Measurements from ENCODE around the gene DDHD1. TPM values are rescaled to one million over a fixed set of nuclear protein-coding genes. Genes with fewer than 3 reads are reported as not detected.
A peak's percentile ranks its signal among the peaks of the same experiment; 100 is the strongest.

Gene DDHD1
- total RNA-seq, 1 experiment from 2014 or later: 15.7 TPM

DNA sequence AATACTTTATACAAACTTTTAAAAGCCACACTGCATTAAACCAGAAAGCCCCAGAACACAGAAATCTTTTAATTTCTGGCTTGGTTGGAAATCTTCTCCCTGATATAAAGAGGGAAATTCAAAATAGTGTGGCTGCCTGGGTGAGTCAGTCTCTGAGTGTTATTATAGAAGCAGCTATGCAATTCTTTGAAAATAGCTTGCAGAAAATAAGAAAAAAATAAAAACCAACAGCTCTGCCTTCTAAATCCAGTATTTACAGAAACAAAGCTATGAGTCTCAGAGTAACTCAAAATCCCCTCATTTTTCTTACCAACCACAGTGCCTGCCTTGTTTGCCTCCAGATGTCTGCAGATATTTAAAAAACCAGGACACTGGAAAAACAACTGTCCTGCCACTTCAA, 133.7 kb downstream of the DDHD1 start:
- Mint-ChIP-seq H3K9me3 (peaks cover 4 to 9% of the 10 kb centered on the region in 2 experiments; a peak in 4 of 5 replicates), H3K4me1 (peaks cover 40 to 44% of the 10 kb centered on the region in 2 experiments), H3K27me3 (ENCODE audit: low read depth) (no peaks in the 10 kb centered on the region), H3K36me3 (ENCODE audit: insufficient read depth in 1 of 3, low read depth in 3 of 3) (peaks cover 0 to 21% (median 0%) of the 10 kb centered on the region in 3 experiments; a peak in 3 of 7 replicates), H3K4me3 (no peak overlapping the region), H3K27ac (peak overlapping the region in 2 of 3 experiments; percentile 92 to 93; a peak in 3 of 7 replicates)
- H3K18ac ChIP-seq (ENCODE audit: insufficient read length, low read depth, low read length): no peak overlapping the region
- H3K9ac ChIP-seq (ENCODE audit: extremely low read depth, insufficient read length, low read length): no peak overlapping the region
- no peak overlapping the region for H3K56ac ChIP-seq (ENCODE audit: insufficient read length, low read depth, low read length)
- no peaks in the 10 kb centered on the region for H3K27me3 ChIP-seq (ENCODE audit: insufficient read depth, low read length)
- H3K4me2 ChIP-seq (ENCODE audit: insufficient read depth, insufficient read length, low read length): no peak overlapping the region
- H2BK5ac ChIP-seq (ENCODE audit: insufficient read length, low read length): no peak overlapping the region
- no peak for DNase-seq
- H3K79me1 ChIP-seq (ENCODE audit: insufficient read depth, low read depth, low read length, poor library complexity, severe bottlenecking): no peaks in the 10 kb centered on the region
- no peak overlapping the region for H3K27ac ChIP-seq (ENCODE audit: insufficient read length, low read depth, low read length)
- TF ChIP-seq, protein P1, sequence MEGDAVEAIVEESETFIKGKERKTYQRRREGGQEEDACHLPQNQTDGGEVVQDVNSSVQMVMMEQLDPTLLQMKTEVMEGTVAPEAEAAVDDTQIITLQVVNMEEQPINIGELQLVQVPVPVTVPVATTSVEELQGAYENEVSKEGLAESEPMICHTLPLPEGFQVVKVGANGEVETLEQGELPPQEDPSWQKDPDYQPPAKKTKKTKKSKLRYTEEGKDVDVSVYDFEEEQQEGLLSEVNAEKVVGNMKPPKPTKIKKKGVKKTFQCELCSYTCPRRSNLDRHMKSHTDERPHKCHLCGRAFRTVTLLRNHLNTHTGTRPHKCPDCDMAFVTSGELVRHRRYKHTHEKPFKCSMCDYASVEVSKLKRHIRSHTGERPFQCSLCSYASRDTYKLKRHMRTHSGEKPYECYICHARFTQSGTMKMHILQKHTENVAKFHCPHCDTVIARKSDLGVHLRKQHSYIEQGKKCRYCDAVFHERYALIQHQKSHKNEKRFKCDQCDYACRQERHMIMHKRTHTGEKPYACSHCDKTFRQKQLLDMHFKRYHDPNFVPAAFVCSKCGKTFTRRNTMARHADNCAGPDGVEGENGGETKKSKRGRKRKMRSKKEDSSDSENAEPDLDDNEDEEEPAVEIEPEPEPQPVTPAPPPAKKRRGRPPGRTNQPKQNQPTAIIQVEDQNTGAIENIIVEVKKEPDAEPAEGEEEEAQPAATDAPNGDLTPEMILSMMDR (conservative IDR thresholded peaks at IDR 0.05): no peak
- no peak overlapping the region for H3T11ph ChIP-seq (ENCODE audit: low read length)
- H4K20me1 ChIP-seq (ENCODE audit: control insufficient read depth, insufficient read depth, insufficient read length): no peaks in the 10 kb centered on the region
- H3K79me2 ChIP-seq (ENCODE audit: insufficient read depth, low read length): no peaks in the 10 kb centered on the region
- no peak overlapping the region for H3K14ac ChIP-seq (ENCODE audit: insufficient read depth, low read length)
- no peak overlapping the region for H2BK12ac ChIP-seq (ENCODE audit: insufficient read length, low read depth, low read length)
- H3K23me2 ChIP-seq (ENCODE audit: insufficient read length, low read depth, low read length, poor library complexity, severe bottlenecking): no peaks in the 10 kb centered on the region
- H3K4me1 ChIP-seq (ENCODE audit: insufficient read depth, low read length): peaks cover 7% of the 10 kb centered on the region; the same call in 1 of the 2 replicates
- no peak overlapping the region for H2BK120ac ChIP-seq (ENCODE audit: low read depth, low read length, poor library complexity, severe bottlenecking)
- H3K23ac ChIP-seq (ENCODE audit: insufficient read length, low read depth, low read length): no peak overlapping the region
- H2BK15ac ChIP-seq (ENCODE audit: low read depth, low read length): no peak overlapping the region
- no peak overlapping the region for H2AK5ac ChIP-seq (ENCODE audit: insufficient read length, low read length)
- no peaks in the 10 kb centered on the region for H3K9me3 ChIP-seq (ENCODE audit: control insufficient read depth, low read depth, low read length)
- H4K91ac ChIP-seq (ENCODE audit: insufficient read length, low read depth, low read length): no peak overlapping the region
- H2AFZ ChIP-seq (ENCODE audit: low read length): no peak overlapping the region
- no peak overlapping the region for H2BK20ac ChIP-seq (ENCODE audit: low read depth, low read length, poor library complexity, severe bottlenecking)
- no peak overlapping the region for H4K5ac ChIP-seq (ENCODE audit: insufficient read length, low read depth, low read length)
- H3K4ac ChIP-seq (ENCODE audit: low read depth, low read length): no peak overlapping the region
- no peak overlapping the region for H4K8ac ChIP-seq (replicated peaks; ENCODE audit: insufficient read length, low read depth, low read length)
